Thyroid gland (tissue), 4 donors: ENCODE measurements around the gene GLP1R. TPM values are rescaled to one million over a fixed set of nuclear protein-coding genes. Genes with fewer than 3 reads are reported as not detected.

Experiments used
- DNase-seq, 2 donors: peaks; one replicate each; pipeline ENCODE4 v3.0.0-alpha.2; 2019
- H3K27ac ChIP-seq, 3 donors: fragments of 200-600 bp; sonication (generic); 1 replicate in 2 of 3; 2 replicates in 1 of 3; pipeline ENCODE4 v1.5.1; 2016 to 2019; ENCODE audit warnings: mild to moderate bottlenecking in 1 of 3, moderate library complexity in 1 of 3
- H3K27me3 ChIP-seq: fragments of 200-600 bp; sonication (generic); one replicate; pipeline ENCODE4 v1.5.1; 2019
- H3K36me3 ChIP-seq, 2 donors: fragments of 200-600 bp; sonication (generic); one replicate each; pipeline ENCODE4 v1.5.1; 2016 to 2019
- H3K4me1 ChIP-seq, 2 donors: fragments of 200-600 bp; sonication (generic); one replicate each; pipeline ENCODE4 v1.5.1; 2017 to 2019
- H3K4me3 ChIP-seq, 3 donors: fragments of 200-600 bp; sonication (generic); replicated peaks in 1 of 3; 1 replicate in 2 of 3; 2 replicates in 1 of 3; pipeline ENCODE4 v1.5.1; 2016; ENCODE audit warnings: mild to moderate bottlenecking in 1 of 3
- H3K9me3 ChIP-seq: fragments of 200-600 bp; sonication (generic); one replicate; pipeline ENCODE4 v1.5.1; 2017
- POLR2A ChIP-seq, 2 donors: fragments of 450-650 bp; IDR thresholded peaks; one replicate each; pipeline ENCODE4 v1.6.1; 2017; ENCODE audit warnings: antibody characterized with exemption in 2 of 2, mild to moderate bottlenecking in 2 of 2, moderate library complexity in 1 of 2
- WGBS, 2 donors: methylation state at CpG; one replicate each; pipeline ENCODE4 v1.1.5; 2017; 5-methylcytosine and 5-hydroxymethylcytosine counted together
- intact Hi-C: fragments of 100-400 bp; cut with DNase I; formaldehyde crosslinking; loops from one replicate; pipeline ENCODE4 v1.15.1; 2023
- total RNA-seq, 4 donors: library from RNA; depleted of rRNA; stranded (reverse); fragments of >200 nt; gene quantifications; one replicate each; pipeline ENCODE4 v1.2.3, GENCODE V29; 2016
- TF ChIP-seq, protein P1 (sequence below), 6 experiments: fragments of 200-600 bp in 3 of 6; fragments of 450-650 bp in 3 of 6; sonication (generic) in 3 of 6; IDR thresholded peaks; one replicate each; pipeline ENCODE4 v1.5.1; 2016 to 2019; ENCODE audit warnings: antibody characterized with exemption in 6 of 6, mild to moderate bottlenecking in 2 of 6, inconsistent platforms in 1 of 6, moderate library complexity in 1 of 6

GLP1R gene
- total RNA-seq, 4 donors from 2014 or later = 0.13 to 0.45 (median 0.18) TPM

DNA sequence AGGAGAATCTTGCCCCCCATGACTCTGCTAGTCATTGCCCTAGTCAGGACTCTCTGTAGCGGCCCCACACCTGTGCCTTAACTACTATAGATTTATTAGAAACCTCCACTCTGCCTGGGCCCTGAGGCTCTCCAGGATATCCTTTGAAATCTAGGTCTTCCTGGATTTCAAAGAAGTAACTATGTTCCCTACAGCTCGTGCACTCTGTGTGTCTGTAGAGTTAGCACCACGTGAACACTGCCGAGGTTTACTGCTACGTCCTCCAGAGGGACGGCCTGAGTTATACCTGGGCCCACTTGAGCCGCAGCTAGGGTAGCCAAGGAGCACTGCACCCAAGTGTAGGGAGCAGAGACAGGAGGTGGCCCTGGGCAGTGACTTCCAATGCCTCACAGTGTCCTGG, 19.8 kb downstream of the GLP1R start:
- Histone ChIP-seq H3K27me3 (no peaks in the 10 kb centered on the region), H3K27ac (no peak overlapping the region), H3K9me3 (no peaks in the 10 kb centered on the region), H3K36me3 (no peaks in the 10 kb centered on the region), H3K4me1 (no peaks in the 10 kb centered on the region), H3K4me3 (no peak overlapping the region)
- no peak for DNase-seq
- 79 to 82% methylated on average over 7 of the region's 7 CpGs for WGBS, 2 donors
- TF ChIP-seq, protein P1, sequence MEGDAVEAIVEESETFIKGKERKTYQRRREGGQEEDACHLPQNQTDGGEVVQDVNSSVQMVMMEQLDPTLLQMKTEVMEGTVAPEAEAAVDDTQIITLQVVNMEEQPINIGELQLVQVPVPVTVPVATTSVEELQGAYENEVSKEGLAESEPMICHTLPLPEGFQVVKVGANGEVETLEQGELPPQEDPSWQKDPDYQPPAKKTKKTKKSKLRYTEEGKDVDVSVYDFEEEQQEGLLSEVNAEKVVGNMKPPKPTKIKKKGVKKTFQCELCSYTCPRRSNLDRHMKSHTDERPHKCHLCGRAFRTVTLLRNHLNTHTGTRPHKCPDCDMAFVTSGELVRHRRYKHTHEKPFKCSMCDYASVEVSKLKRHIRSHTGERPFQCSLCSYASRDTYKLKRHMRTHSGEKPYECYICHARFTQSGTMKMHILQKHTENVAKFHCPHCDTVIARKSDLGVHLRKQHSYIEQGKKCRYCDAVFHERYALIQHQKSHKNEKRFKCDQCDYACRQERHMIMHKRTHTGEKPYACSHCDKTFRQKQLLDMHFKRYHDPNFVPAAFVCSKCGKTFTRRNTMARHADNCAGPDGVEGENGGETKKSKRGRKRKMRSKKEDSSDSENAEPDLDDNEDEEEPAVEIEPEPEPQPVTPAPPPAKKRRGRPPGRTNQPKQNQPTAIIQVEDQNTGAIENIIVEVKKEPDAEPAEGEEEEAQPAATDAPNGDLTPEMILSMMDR (IDR thresholded peaks at IDR 0.05) = no peak
- no peak for TF ChIP-seq POLR2A (IDR thresholded peaks at IDR 0.05)
- intact Hi-C loops = no loop called here

DNA sequence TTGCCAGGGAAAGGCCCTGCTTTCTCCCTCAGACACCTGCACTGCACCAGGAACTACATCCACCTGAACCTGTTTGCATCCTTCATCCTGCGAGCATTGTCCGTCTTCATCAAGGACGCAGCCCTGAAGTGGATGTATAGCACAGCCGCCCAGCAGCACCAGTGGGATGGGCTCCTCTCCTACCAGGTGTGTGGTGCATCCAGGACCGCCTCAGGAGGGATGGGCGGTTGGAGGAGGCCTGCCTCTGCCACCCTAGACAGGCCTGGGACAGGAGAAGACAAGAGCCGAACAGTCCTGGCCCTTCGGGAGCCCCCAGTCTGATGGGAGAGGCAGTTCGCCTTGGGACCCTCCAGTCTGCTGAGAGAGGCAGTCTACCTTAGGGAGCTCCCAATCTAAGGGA, 24.2 kb downstream of the GLP1R start:
- no peaks in the 10 kb centered on the region for H3K27me3 ChIP-seq
- H3K4me3 ChIP-seq = no peak overlapping the region
- intact Hi-C loops = no loop called here
- no peaks in the 10 kb centered on the region for H3K4me1 ChIP-seq
- no peaks in the 10 kb centered on the region for H3K9me3 ChIP-seq
- DNase-seq = no peak
- no peak for TF ChIP-seq POLR2A (IDR thresholded peaks at IDR 0.05)
- TF ChIP-seq, protein P1 (IDR thresholded peaks at IDR 0.05) = no peak
- H3K27ac ChIP-seq = no peak overlapping the region
- 86 to 93% methylated on average over 6 to 9 of the region's 9 CpGs for WGBS, 2 donors
- H3K36me3 ChIP-seq = no peaks in the 10 kb centered on the region

DNA sequence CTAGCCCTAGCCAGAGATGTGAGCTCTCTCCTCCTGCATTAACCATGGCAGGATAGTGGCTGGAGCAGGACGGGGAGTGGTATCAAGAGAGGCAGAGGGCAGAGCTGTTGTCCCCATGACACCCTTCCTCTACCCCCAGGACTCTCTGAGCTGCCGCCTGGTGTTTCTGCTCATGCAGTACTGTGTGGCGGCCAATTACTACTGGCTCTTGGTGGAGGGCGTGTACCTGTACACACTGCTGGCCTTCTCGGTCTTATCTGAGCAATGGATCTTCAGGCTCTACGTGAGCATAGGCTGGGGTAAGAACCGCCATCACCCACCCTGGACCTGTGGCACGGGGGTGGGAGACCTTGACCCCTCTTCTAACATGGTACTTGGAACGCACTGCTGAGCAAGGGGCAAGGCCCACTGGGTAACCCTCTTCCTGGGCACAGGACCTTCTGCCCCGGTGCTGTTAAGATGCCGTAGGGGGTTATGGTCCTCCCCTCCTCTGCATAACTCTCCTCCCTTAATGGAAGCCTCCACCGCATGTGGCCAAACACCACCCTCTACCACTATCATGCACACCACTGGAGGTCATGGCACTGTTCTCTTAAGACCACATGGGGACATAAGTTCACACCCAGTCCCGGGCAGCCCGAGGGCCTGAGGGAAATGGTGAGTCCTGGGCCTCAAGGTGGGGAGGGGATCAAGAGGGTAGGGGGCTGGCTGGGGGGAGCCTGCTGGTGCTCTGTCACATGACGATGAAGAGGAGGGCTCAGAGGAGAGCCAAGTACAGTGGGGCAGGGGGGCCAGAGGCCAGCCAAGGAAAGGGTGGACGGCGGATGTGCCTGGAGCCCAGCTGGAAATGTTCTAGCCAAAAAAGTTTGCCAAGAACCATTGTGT, 25.1 kb downstream of the GLP1R start:
- H3K27ac ChIP-seq = no peak overlapping the region
- H3K4me3 ChIP-seq = no peak overlapping the region
- no peaks in the 10 kb centered on the region for H3K36me3 ChIP-seq
- TF ChIP-seq POLR2A (IDR thresholded peaks at IDR 0.05) = no peak
- TF ChIP-seq, protein P1 (IDR thresholded peaks at IDR 0.05) = no peak
- intact Hi-C loops = no loop called here
- 90 to 91% methylated on average over 17 of the region's 17 CpGs for WGBS, 2 donors
- H3K27me3 ChIP-seq = no peaks in the 10 kb centered on the region
- no peaks in the 10 kb centered on the region for H3K9me3 ChIP-seq
- no peaks in the 10 kb centered on the region for H3K4me1 ChIP-seq
- no peak for DNase-seq

DNA sequence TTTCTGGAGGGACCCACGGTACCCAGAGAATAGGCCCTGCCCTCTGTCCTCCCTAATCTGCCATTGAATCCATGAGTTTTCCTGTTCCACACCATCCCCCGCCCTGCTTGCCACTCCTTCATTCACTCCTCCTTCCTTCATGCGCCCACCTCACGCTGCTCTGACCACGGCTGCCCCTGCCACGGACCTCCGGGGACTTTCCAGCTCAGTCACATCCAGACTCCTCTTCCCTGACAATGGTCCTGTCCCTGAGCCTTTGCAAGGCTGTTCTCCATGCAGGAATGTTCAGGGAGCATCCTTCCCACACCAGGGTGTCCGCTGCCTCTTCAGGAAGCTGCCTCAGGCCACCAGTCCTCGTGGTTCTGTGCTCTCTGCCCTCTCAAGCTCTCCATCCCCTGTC, 25.9 kb downstream of the GLP1R start:
- Histone ChIP-seq H3K4me1 (no peaks in the 10 kb centered on the region), H3K9me3 (no peaks in the 10 kb centered on the region), H3K27me3 (no peaks in the 10 kb centered on the region), H3K36me3 (no peaks in the 10 kb centered on the region), H3K4me3 (no peak overlapping the region), H3K27ac (no peak overlapping the region)
- DNase-seq = no peak
- intact Hi-C loops = no loop called here
- no peak for TF ChIP-seq POLR2A (IDR thresholded peaks at IDR 0.05)
- TF ChIP-seq, protein P1 (IDR thresholded peaks at IDR 0.05) = no peak
- 82 to 89% methylated on average over 9 of the region's 9 CpGs for WGBS, 2 donors

DNA sequence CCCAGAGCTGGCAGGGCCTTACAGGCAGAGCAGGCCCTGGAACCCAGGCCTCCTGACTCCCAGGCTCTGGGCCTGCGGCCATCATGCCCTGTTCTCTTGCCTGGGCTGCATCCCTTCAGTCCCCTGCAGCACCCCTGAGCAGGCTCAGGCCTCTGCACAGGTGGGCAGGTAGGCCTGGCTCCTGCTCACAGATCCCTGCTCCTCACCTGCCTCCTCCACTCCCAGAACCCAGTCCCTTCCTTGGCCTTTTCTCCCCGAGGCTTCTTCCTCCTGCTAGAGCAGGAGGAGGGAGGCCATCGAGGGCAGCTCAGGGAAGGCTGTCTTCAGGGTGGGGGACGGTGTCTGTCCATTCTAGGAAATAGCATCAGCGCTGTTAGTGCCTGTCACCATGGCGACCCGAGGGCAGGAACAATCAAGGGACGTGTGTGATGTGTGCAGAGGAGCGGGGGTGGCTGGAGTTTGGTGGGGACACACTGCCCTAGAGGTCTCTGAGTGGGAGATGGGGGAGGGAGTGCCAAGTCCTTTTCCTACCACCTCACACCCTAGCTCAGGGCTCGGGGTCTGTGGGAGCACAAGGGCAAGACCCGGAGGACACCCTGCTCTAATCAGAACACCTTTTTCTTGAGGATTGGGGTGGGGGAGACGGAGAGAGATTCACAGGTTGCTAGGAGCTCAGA, 26.6 kb downstream of the GLP1R start:
- 63 to 67% methylated on average over 12 of the region's 12 CpGs for WGBS, 2 donors

More for the DNA sequence above, 26.6 kb downstream of the GLP1R start:
- Histone ChIP-seq H3K36me3 (no peaks in the 10 kb centered on the region), H3K27ac (no peak overlapping the region), H3K27me3 (no peaks in the 10 kb centered on the region), H3K9me3 (no peaks in the 10 kb centered on the region), H3K4me1 (no peaks in the 10 kb centered on the region), H3K4me3 (no peak overlapping the region)
- TF ChIP-seq, protein P1 (IDR thresholded peaks at IDR 0.05) = no peak
- TF ChIP-seq POLR2A (IDR thresholded peaks at IDR 0.05) = no peak
- intact Hi-C loops = no loop called here
- no peak for DNase-seq
